PFSK-1 (cell line): ENCODE results near the gene BAX.

Experiments used
- POLR2AphosphoS5 ChIP-seq: IDR thresholded peaks from 2 replicates; pipeline ENCODE4 v1.6.1; 2012; ENCODE audit warnings: low read depth, mild to moderate bottlenecking, control low read depth, low read length, moderate library complexity
- TAF1 ChIP-seq: IDR thresholded peaks from 2 replicates; pipeline ENCODE4 v1.6.1; 2012; ENCODE audit warnings: low read length, control low read depth, borderline replicate concordance; ENCODE audit not compliant: insufficient read depth
- TF ChIP-seq, protein P1 (sequence below), 2 experiments: IDR thresholded peaks; 2 replicates each; pipeline versions ENCODE4 v1.6.1 to v1.8.0; 2011 to 2012; ENCODE audit warnings: low read depth in 2 of 2, low read length in 2 of 2, control low read depth in 1 of 2, inconsistent platforms in 1 of 2, mild to moderate bottlenecking in 1 of 2, moderate library complexity in 1 of 2; ENCODE audit not compliant: insufficient read depth in 1 of 2

GRCh38 chr19:48915757-48916156 lies 38.9 kb upstream of the BAX start:
- TF ChIP-seq, protein P1, sequence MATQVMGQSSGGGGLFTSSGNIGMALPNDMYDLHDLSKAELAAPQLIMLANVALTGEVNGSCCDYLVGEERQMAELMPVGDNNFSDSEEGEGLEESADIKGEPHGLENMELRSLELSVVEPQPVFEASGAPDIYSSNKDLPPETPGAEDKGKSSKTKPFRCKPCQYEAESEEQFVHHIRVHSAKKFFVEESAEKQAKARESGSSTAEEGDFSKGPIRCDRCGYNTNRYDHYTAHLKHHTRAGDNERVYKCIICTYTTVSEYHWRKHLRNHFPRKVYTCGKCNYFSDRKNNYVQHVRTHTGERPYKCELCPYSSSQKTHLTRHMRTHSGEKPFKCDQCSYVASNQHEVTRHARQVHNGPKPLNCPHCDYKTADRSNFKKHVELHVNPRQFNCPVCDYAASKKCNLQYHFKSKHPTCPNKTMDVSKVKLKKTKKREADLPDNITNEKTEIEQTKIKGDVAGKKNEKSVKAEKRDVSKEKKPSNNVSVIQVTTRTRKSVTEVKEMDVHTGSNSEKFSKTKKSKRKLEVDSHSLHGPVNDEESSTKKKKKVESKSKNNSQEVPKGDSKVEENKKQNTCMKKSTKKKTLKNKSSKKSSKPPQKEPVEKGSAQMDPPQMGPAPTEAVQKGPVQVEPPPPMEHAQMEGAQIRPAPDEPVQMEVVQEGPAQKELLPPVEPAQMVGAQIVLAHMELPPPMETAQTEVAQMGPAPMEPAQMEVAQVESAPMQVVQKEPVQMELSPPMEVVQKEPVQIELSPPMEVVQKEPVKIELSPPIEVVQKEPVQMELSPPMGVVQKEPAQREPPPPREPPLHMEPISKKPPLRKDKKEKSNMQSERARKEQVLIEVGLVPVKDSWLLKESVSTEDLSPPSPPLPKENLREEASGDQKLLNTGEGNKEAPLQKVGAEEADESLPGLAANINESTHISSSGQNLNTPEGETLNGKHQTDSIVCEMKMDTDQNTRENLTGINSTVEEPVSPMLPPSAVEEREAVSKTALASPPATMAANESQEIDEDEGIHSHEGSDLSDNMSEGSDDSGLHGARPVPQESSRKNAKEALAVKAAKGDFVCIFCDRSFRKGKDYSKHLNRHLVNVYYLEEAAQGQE (IDR thresholded peaks at IDR 0.05; ENCODE audit: insufficient read depth in 1 of 2, low read depth in 2 of 2, low read length in 2 of 2): no peak
- TF ChIP-seq TAF1 (no peak), POLR2AphosphoS5 (no peak)
